Stomach smooth muscle (tissue), 2 donors: ENCODE measurements around the gene SLC2A4.
A peak's percentile ranks its signal among the peaks of the same experiment; 100 is the strongest.

Experiments used
- H3K27ac ChIP-seq: one replicate; pipeline ENCODE4 v1.7.0; 2013; ENCODE audit warnings: mild to moderate bottlenecking, low read length, inconsistent platforms
- H3K27me3 ChIP-seq, 2 donors: one replicate each; pipeline ENCODE4 v1.7.0; 2013; ENCODE audit warnings: low read length in 2 of 2; ENCODE audit not compliant: insufficient read depth in 2 of 2, control insufficient read depth in 1 of 2
- H3K36me3 ChIP-seq, 2 donors: one replicate each; pipeline ENCODE4 v1.7.0; 2013; ENCODE audit warnings: low read length in 2 of 2; ENCODE audit not compliant: control insufficient read depth in 2 of 2, insufficient read depth in 2 of 2
- H3K4me1 ChIP-seq: one replicate; pipeline ENCODE4 v1.7.0; 2013; ENCODE audit warnings: low read length; ENCODE audit not compliant: control insufficient read depth, insufficient read depth
- H3K4me3 ChIP-seq, 2 donors: one replicate each; pipeline ENCODE4 v1.7.0; 2013; ENCODE audit warnings: low read length in 2 of 2
- H3K9ac ChIP-seq, 2 donors: one replicate each; pipeline ENCODE4 v1.7.0; 2013; ENCODE audit warnings: low read length in 2 of 2, mild to moderate bottlenecking in 1 of 2
- H3K9me3 ChIP-seq, 2 donors: one replicate each; pipeline ENCODE4 v1.7.0; 2013; ENCODE audit warnings: low read length in 2 of 2; ENCODE audit not compliant: control insufficient read depth in 2 of 2
- donor health status: healthy.
- donor health status: Pancreatic carcinoma.

SLC2A4 gene

DNA sequence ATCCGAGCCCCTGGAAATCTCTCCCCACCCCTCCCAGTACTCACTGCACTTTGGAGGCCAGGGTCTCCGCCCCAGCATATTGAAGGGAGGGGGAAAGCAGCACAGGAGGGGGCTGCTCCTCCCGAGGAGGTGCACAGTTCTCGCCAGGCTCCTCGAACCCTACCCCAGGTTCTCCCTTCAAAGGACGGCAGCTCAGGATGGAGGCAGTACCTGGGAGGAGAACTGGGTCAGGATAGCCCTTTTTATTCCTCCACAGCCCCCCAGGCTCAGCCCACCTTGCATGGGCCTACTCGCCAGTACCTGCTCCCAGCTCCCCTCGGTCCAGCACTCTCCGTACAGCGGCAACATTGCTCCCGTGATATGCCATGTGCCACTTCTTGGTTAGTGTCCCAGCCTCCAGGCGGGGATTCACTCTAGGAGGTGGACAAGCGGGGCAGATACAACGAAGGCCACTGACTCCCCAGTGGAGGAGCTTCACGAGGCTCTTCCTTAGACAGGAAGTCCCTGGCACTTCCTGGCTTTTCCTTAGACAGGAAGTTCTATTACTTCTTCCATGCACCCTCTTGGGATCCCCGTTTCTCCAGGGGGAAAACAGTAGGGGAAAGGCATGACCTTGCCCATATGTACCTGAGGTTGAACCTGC, 35.8 kb downstream of the SLC2A4 start:
- no peak overlapping the region for H3K4me3 ChIP-seq
- peaks cover 58 to 61% of the 10 kb centered on the region in 2 donors for H3K36me3 ChIP-seq
- no peak overlapping the region for H3K27ac ChIP-seq
- H3K9me3 ChIP-seq: no peaks in the 10 kb centered on the region
- H3K27me3 ChIP-seq: no peaks in the 10 kb centered on the region
- H3K4me1 ChIP-seq: peaks cover 29% of the 10 kb centered on the region
- no peak overlapping the region for H3K9ac ChIP-seq

DNA sequence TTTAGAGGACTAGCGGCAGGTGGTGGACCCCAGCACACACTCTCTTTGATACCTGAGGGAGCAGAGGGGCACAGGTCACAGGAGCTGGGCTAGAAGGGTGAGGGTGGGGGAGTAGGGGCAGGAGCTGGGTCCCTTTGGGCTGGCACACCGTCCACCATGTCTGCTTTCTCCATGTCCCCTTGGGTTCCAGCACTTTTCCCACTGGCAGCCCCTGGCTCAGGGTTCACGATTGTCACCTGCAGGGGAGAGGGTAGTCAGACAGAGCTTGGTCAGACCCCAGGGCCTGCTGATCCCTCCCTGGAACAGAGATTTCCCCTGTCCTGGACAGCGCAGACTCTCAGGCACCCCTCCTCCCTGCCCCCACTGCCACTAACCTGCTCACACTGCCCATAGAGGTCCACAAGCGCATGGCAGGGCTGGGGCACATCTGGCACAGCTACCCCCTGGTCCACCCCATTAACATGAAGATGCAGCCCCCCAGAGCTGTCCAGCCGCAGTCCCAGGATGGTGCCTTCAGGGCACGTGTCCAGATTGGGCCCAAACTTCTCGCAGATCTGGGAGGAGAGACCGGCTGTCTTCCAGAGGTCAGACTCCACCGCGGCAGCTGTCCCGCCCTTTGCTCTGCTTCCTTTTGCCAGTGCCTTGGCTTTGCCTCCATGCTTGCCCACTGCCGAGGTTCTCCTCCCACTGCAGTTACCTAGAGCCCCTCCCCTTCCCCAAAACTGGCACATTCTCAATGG, 36.8 kb downstream of the SLC2A4 start:
- H3K27me3 ChIP-seq: no peaks in the 10 kb centered on the region
- H3K9ac ChIP-seq: no peak overlapping the region
- peaks cover 23% of the 10 kb centered on the region for H3K4me1 ChIP-seq
- H3K9me3 ChIP-seq: no peaks in the 10 kb centered on the region
- peaks cover 58 to 61% of the 10 kb centered on the region in 2 donors for H3K36me3 ChIP-seq
- no peak overlapping the region for H3K27ac ChIP-seq
- H3K4me3 ChIP-seq: no peak overlapping the region

DNA sequence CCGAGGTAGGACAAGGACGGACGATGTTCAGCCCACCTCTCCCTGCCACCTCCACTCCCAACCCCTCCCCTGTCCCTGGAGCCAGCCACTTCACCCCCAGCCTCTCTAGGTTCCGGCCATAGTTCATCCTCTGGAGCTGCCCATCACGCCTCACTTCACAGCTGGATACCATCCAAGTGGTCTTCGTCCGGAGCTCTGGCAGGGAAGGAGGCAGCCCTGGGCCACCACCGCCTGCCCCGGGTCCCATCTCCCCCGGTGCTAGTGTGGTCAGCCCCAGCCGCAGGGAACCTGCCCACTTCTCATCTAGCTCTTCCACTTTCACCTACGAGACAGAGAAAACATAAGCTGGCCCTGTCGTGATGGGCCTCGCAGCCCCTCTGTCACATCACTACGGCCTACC, 39.9 kb downstream of the SLC2A4 start:
- H3K9me3 ChIP-seq: no peaks in the 10 kb centered on the region
- no peaks in the 10 kb centered on the region for H3K4me1 ChIP-seq
- H3K4me3 ChIP-seq: no peak overlapping the region
- H3K27ac ChIP-seq: no peak overlapping the region
- peaks cover 67 to 73% of the 10 kb centered on the region in 2 donors for H3K36me3 ChIP-seq
- no peak overlapping the region for H3K9ac ChIP-seq
- H3K27me3 ChIP-seq: no peaks in the 10 kb centered on the region

GRCh38 chr17:7322520-7323194, 41.1 kb downstream of the SLC2A4 start:
- H3K4me3 ChIP-seq: no peak overlapping the region
- H3K36me3 ChIP-seq: peaks cover 63 to 65% of the 10 kb centered on the region in 2 donors
- no peak overlapping the region for H3K9ac ChIP-seq
- peaks cover 1% of the 10 kb centered on the region for H3K4me1 ChIP-seq
- no peaks in the 10 kb centered on the region for H3K9me3 ChIP-seq
- no peaks in the 10 kb centered on the region for H3K27me3 ChIP-seq
- no peak overlapping the region for H3K27ac ChIP-seq

DNA sequence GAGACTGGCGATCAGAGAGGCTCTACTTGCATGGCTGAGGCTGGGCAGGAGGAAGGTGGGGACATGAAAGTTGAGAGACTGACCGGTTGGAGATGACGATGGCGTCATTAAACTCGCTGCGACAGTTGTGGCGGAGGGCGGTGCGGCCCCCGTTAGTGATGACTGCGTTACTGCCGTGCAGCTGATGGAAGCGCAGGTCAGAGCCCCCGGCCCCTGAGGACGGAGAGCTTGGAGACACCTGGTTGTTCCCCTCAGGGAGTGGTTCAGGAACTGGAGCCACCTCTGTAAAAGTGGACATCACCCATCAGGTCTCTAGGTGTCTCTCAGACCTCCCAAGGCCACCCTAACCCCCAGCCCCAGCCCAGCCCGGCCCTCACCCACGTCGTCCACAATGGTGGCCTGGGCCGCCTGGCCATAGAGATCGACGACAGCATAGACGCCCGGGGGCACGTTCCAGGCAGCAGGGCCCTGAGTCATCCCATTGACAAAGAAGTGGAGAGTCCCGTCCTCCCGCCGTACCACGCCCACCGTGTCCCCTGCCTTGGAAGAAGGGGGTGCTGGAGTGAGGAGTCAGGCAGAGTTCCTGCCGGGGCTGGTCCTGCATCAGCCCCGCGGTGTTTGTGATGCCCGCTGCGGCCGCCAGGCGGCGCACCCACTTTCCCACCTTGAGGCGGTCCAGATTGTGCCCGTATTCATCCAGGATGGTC, 42.4 kb downstream of the SLC2A4 start:
- H3K27ac ChIP-seq: no peak overlapping the region
- H3K36me3 ChIP-seq: peaks cover 51 to 53% of the 10 kb centered on the region in 2 donors
- H3K9me3 ChIP-seq: no peaks in the 10 kb centered on the region
- H3K27me3 ChIP-seq: no peaks in the 10 kb centered on the region
- no peak overlapping the region for H3K9ac ChIP-seq
- peaks cover 13% of the 10 kb centered on the region for H3K4me1 ChIP-seq
- H3K4me3 ChIP-seq: no peak overlapping the region

DNA sequence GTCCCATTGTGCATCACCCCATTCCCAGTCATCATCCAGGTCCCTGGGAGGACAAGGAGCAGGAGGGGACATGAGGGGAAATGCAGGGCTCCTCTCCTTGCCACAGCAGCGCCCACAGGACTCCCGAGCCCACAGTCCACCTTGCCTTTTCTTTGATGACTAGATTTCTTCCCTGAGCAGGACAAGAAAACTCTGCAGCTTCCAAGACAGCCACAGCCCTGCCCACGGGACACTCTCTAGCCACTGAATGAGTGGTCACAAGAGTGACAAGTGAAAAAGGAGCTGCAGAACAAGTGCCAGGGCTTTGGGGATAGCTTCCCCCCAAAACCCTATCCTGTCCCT, 42.9 kb downstream of the SLC2A4 start:
- Histone ChIP-seq H3K36me3 (peaks cover 49 to 51% of the 10 kb centered on the region in 2 donors), H3K9ac (no peak overlapping the region), H3K4me1 (peaks cover 13% of the 10 kb centered on the region), H3K4me3 (no peak overlapping the region), H3K9me3 (no peaks in the 10 kb centered on the region), H3K27ac (no peak overlapping the region), H3K27me3 (no peaks in the 10 kb centered on the region)

- no peak overlapping the region for H3K9ac ChIP-seq
- H3K4me1 ChIP-seq: peaks cover 16% of the 10 kb centered on the region
- H3K27me3 ChIP-seq: no peaks in the 10 kb centered on the region
- peaks cover 49 to 51% of the 10 kb centered on the region in 2 donors for H3K36me3 ChIP-seq
- H3K4me3 ChIP-seq: no peak overlapping the region
- no peak overlapping the region for H3K27ac ChIP-seq
- H3K9me3 ChIP-seq: no peaks in the 10 kb centered on the region
These were observed 43.6 kb downstream of the SLC2A4 start for GRCh38 chr17:7325031-7325528.

DNA sequence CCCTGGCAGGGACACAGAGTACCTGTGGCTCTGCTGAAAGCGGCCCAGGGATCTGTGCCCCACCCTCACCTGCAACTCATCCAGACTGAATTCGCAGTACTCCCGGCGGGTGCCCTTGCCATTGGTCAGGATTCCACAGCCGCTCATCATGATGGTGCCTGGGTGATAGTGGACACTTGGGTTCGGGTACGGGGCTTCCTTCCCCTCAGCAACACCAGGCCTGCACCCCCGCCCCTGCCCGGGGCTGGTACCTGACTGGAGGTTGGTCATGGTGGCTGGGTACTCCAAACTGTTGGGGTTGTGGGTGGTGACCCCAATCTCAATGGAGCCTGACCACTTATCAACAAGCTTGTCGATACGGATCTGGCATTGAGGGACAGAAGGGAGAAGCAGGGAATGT, 44.7 kb downstream of the SLC2A4 start:
- Histone ChIP-seq H3K27ac (no peak overlapping the region), H3K36me3 (peaks cover 39 to 41% of the 10 kb centered on the region in 2 donors), H3K9ac (no peak overlapping the region), H3K4me1 (peaks cover 23% of the 10 kb centered on the region), H3K4me3 (no peak overlapping the region), H3K9me3 (no peaks in the 10 kb centered on the region), H3K27me3 (no peaks in the 10 kb centered on the region)

GRCh38 chr17:7327056-7327455, 45.5 kb downstream of the SLC2A4 start:
- H3K4me3 ChIP-seq: no peak overlapping the region
- H3K9ac ChIP-seq: no peak overlapping the region
- H3K27ac ChIP-seq: no peak overlapping the region
- H3K4me1 ChIP-seq: peaks cover 23% of the 10 kb centered on the region
- H3K27me3 ChIP-seq: no peaks in the 10 kb centered on the region
- no peaks in the 10 kb centered on the region for H3K9me3 ChIP-seq
- peaks cover 30 to 32% of the 10 kb centered on the region in 2 donors for H3K36me3 ChIP-seq

GRCh38 chr17:7327501-7327900, 46.0 kb downstream of the SLC2A4 start:
- Histone ChIP-seq H3K4me3 (no peak overlapping the region), H3K4me1 (peaks cover 23% of the 10 kb centered on the region), H3K9me3 (no peaks in the 10 kb centered on the region), H3K27ac (no peak overlapping the region), H3K36me3 (peaks cover 28% of the 10 kb centered on the region in 2 donors), H3K27me3 (no peaks in the 10 kb centered on the region), H3K9ac (peak overlapping the region in 1 of 2 donors; percentile 86)
